Measurements from ENCODE around the gene TP53I11. TPM values are rescaled to one million over a fixed set of nuclear protein-coding genes. Genes with fewer than 3 reads are reported as not detected.

TP53I11 gene
- total RNA-seq, 1 donor = 47.8 TPM

- Histone ChIP-seq H3K4me1 (ENCODE audit: insufficient read depth, low read length) (no peaks in the 10 kb centered on the region), H3K4me2 (ENCODE audit: insufficient read depth, low read length) (no peak overlapping the region), H2AFZ (ENCODE audit: low read length) (no peak overlapping the region), H3K27me3 (ENCODE audit: insufficient read depth, low read length) (peaks cover 38% of the 10 kb centered on the region), H3K4me3 (ENCODE audit: insufficient read depth, low read length) (no peak overlapping the region), H3K36me3 (ENCODE audit: insufficient read depth, low read length) (no peaks in the 10 kb centered on the region), H3K79me2 (ENCODE audit: insufficient read depth, low read length) (no peaks in the 10 kb centered on the region), H3K27ac (ENCODE audit: low read depth, low read length) (no peak overlapping the region), H3K9me3 (ENCODE audit: low read depth, low read length) (no peaks in the 10 kb centered on the region), H4K20me1 (ENCODE audit: insufficient read depth, low read length) (no peaks in the 10 kb centered on the region)
- no peak for DNase-seq (ENCODE audit: insufficient read length, low spot score, missing footprints)
- no peak for TF ChIP-seq CTCF (IDR thresholded peaks at IDR 0.05; ENCODE audit: extremely low read depth, low read depth, low read length)
These were observed 40.0 kb upstream of the TP53I11 start for GRCh38 chr11:44990665-44991064.

GRCh38 chr11:44989831-44990566 is 39.3 kb upstream of the TP53I11 start:
- H3K27me3 ChIP-seq (ENCODE audit: insufficient read depth, low read length) = peaks cover 38% of the 10 kb centered on the region
- DNase-seq (ENCODE audit: insufficient read length, low spot score, missing footprints) = no peak
- H4K20me1 ChIP-seq (ENCODE audit: insufficient read depth, low read length) = no peaks in the 10 kb centered on the region
- H3K4me2 ChIP-seq (ENCODE audit: insufficient read depth, low read length) = no peak overlapping the region
- no peaks in the 10 kb centered on the region for H3K4me1 ChIP-seq (ENCODE audit: insufficient read depth, low read length)
- H3K79me2 ChIP-seq (ENCODE audit: insufficient read depth, low read length) = no peaks in the 10 kb centered on the region
- TF ChIP-seq CTCF (IDR thresholded peaks at IDR 0.05; ENCODE audit: extremely low read depth, low read depth, low read length) = no peak
- no peak overlapping the region for H2AFZ ChIP-seq (ENCODE audit: low read length)
- H3K4me3 ChIP-seq (ENCODE audit: insufficient read depth, low read length) = no peak overlapping the region
- H3K36me3 ChIP-seq (ENCODE audit: insufficient read depth, low read length) = no peaks in the 10 kb centered on the region
- no peak overlapping the region for H3K27ac ChIP-seq (ENCODE audit: low read depth, low read length)
- H3K9me3 ChIP-seq (ENCODE audit: low read depth, low read length) = no peaks in the 10 kb centered on the region

GRCh38 chr11:44988981-44989635 is 38.4 kb upstream of the TP53I11 start:
- no peaks in the 10 kb centered on the region for H3K4me1 ChIP-seq (ENCODE audit: insufficient read depth, low read length)
- DNase-seq (ENCODE audit: insufficient read length, low spot score, missing footprints) = no peak
- H3K27me3 ChIP-seq (ENCODE audit: insufficient read depth, low read length) = peaks cover 38% of the 10 kb centered on the region
- H3K4me3 ChIP-seq (ENCODE audit: insufficient read depth, low read length) = no peak overlapping the region
- H3K27ac ChIP-seq (ENCODE audit: low read depth, low read length) = no peak overlapping the region
- H3K4me2 ChIP-seq (ENCODE audit: insufficient read depth, low read length) = no peak overlapping the region
- no peaks in the 10 kb centered on the region for H4K20me1 ChIP-seq (ENCODE audit: insufficient read depth, low read length)
- no peaks in the 10 kb centered on the region for H3K79me2 ChIP-seq (ENCODE audit: insufficient read depth, low read length)
- H3K36me3 ChIP-seq (ENCODE audit: insufficient read depth, low read length) = no peaks in the 10 kb centered on the region
- H2AFZ ChIP-seq (ENCODE audit: low read length) = no peak overlapping the region
- no peak for TF ChIP-seq CTCF (IDR thresholded peaks at IDR 0.05; ENCODE audit: extremely low read depth, low read depth, low read length)
- H3K9me3 ChIP-seq (ENCODE audit: low read depth, low read length) = no peaks in the 10 kb centered on the region

GRCh38 chr11:44988111-44988510 is 37.4 kb upstream of the TP53I11 start:
- Histone ChIP-seq H3K36me3 (ENCODE audit: insufficient read depth, low read length) (no peaks in the 10 kb centered on the region), H3K4me3 (ENCODE audit: insufficient read depth, low read length) (no peak overlapping the region), H3K27ac (ENCODE audit: low read depth, low read length) (no peak overlapping the region), H3K4me1 (ENCODE audit: insufficient read depth, low read length) (no peaks in the 10 kb centered on the region), H3K4me2 (ENCODE audit: insufficient read depth, low read length) (no peak overlapping the region), H3K9me3 (ENCODE audit: low read depth, low read length) (no peaks in the 10 kb centered on the region), H3K79me2 (ENCODE audit: insufficient read depth, low read length) (no peaks in the 10 kb centered on the region), H2AFZ (ENCODE audit: low read length) (no peak overlapping the region), H4K20me1 (ENCODE audit: insufficient read depth, low read length) (no peaks in the 10 kb centered on the region), H3K27me3 (ENCODE audit: insufficient read depth, low read length) (peaks cover 38% of the 10 kb centered on the region)
- DNase-seq (ENCODE audit: insufficient read length, low spot score, missing footprints) = no peak
- no peak for TF ChIP-seq CTCF (IDR thresholded peaks at IDR 0.05; ENCODE audit: extremely low read depth, low read depth, low read length)
